22Rv1 (cell line): ENCODE data around the gene KIRREL3.

ENCODE experiments used
- H3K27ac ChIP-seq: fragments of 450-650 bp; 2 replicates; pipeline ENCODE4 v1.5.1; 2017
- ZFX ChIP-seq: fragments of 450-650 bp; IDR thresholded peaks from 2 replicates; pipeline ENCODE4 v1.6.1; 2017; ENCODE audit warnings: antibody characterized with exemption, borderline replicate concordance
- TF ChIP-seq, protein P1 (sequence below): fragments of 450-650 bp; IDR thresholded peaks from 2 replicates; pipeline ENCODE4 v1.5.1; 2017; ENCODE audit warnings: mild to moderate bottlenecking

KIRREL3 gene

DNA sequence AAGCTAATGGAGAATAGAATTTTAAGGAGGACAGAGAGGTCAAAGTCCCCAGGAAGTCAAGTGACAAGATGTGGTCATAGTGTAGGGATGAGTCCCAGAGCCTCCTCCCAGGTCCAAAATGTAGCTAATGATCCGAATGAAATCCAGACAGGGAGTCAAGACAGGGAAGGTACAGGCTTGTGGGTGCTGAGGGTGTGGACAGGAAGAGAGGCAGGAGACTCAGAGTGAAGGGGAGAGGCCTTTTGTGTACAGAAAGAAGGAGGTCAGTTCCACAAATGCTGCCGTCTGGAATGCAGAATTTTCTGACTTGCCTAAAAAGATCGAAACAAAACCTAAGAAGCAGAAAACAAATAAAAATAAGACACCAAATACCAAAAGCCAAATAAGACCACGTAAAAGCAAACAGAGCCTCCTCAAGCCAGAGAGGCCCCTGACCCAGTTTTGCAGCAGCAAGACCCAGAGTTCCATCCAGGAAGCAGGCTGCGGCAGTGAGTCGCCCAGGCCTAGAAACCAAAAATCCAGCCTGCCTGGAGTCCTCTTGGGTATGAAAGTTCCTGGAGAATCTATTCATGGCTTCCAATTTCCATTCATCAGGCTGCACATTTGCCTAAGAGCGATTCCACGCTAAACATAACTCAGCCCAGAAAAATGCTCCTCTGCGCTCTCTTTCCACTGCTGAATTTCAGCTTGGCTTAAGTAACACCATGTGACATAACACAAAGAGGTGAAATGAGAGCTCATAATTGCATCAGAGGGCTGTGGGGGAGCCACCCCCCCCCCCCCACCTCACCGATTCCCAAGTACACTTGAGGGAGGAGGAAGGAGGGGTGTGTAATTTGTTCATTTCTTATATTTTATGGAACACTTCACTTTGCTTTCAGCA is 71.2 kb downstream of the KIRREL3 start:
- no peak overlapping the region for H3K27ac ChIP-seq

DNA sequence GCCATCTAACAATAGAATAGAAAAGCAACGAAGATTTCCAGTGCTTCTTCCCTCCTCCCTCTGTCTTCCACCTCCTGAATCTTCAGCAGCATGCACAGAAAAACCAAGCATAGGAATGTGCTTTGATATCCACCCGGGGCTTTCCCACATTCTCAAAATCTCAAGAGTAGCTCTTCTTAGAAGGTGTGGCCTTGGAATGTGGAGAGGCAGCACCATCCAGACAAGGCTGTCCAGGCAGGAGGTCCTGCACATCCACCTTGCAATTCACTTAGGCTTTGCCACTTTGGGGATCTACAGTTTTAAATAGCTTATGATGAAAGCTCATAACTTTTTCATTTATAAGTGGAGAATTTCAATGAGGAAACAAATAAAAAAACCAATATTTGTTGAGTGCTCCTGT is 72.9 kb downstream of the KIRREL3 start:
- H3K27ac ChIP-seq, result no peak overlapping the region
- TF ChIP-seq, protein P1, sequence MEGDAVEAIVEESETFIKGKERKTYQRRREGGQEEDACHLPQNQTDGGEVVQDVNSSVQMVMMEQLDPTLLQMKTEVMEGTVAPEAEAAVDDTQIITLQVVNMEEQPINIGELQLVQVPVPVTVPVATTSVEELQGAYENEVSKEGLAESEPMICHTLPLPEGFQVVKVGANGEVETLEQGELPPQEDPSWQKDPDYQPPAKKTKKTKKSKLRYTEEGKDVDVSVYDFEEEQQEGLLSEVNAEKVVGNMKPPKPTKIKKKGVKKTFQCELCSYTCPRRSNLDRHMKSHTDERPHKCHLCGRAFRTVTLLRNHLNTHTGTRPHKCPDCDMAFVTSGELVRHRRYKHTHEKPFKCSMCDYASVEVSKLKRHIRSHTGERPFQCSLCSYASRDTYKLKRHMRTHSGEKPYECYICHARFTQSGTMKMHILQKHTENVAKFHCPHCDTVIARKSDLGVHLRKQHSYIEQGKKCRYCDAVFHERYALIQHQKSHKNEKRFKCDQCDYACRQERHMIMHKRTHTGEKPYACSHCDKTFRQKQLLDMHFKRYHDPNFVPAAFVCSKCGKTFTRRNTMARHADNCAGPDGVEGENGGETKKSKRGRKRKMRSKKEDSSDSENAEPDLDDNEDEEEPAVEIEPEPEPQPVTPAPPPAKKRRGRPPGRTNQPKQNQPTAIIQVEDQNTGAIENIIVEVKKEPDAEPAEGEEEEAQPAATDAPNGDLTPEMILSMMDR, result no peak
- TF ChIP-seq ZFX, result no peak

More for the DNA sequence above, 71.2 kb downstream of the KIRREL3 start:
- TF ChIP-seq, protein P1, result no peak
- TF ChIP-seq ZFX, result no peak

DNA sequence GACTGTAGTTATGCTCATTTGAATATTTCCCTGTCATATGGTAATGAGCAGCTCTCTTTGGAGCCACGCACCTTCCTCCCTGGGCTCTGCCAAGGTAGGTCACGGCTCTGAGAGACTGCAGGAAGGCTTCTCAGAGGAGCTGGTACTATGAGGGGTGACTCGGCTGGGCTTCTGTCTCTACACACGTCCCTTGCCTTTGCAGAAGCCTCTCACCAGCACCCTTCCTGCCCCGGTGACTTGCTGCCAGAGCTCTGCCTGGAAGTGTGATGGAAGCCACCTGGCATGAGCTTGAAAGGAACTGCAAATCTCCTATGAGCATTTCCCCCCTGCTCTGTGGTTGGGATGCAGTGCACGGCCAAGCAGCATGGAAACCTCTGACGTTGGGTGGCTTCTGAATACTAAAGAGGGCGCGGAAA is 74.2 kb downstream of the KIRREL3 start:
- H3K27ac ChIP-seq, result no peak overlapping the region
- no peak for TF ChIP-seq ZFX
- TF ChIP-seq, protein P1, result no peak

DNA sequence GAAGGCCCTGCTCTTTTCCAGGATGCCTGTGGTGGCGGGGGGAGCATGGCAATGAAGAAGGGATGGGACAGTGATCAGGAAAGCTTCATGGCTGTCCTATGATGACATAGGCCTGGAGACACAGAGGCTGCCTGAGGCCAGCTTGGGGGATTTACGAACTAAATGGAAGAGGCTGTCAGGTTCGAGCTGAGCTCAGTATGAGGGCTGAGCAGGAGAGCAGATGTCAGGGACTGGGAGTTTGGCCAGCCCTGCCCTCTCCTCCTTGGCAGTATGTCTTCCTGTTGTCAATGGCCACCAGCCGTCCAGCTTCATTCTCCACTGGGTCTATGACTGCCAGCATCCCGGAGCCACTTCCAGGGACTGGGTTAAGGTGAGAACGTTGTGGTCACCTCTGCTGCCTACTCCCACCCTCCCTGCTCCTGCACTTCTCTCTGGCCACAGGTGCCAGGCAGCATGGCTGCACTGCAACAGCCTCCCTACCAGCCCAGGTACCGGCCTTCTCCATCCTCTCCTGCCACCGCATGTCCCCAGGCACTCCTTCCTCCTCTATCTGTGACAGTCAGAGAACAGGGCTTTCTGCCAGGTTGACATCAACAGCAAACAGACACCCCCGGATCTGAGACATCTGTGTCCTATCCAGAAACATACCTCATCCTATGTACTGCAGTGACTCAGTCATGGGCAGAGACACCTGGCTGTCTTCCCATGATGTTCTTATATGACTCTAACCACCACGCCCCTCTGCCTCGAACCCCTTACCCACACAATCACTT is 75.1 kb downstream of the KIRREL3 start:
- TF ChIP-seq, protein P1, result no peak
- no peak for TF ChIP-seq ZFX
- H3K27ac ChIP-seq, result no peak overlapping the region

DNA sequence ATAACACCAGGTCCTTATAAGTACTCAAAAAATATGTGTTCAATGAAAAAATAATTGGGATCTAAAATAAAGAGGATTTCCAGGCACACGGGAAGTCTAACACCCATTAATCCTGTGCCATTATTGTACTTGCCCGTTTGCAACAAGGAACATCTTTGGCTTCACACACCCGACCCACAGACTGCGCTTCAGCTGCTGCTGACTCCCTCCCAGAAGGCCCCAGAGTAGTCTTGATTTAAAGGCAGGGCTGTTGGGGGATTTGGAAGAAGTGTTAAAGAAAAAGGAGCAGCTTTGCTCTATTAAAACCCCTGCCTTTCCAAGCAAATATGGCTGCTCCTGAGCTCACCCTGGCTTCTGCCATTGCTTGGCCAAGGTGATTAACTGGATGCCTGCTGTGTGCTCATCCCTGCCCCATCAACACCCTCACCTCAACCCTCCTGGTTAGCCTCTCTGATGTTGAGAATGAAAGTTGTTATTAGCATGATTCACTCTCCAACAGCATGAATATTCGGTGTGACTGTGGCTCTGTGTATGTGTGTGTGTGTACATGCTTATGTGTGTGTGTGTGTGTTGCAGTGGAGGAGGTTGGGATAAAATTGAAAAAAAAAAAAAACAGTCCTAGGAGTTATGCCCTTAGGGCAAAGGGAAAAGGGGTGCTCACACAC is 76.1 kb downstream of the KIRREL3 start:
- TF ChIP-seq, protein P1, result no peak
- no peak for TF ChIP-seq ZFX
- H3K27ac ChIP-seq, result no peak overlapping the region

DNA sequence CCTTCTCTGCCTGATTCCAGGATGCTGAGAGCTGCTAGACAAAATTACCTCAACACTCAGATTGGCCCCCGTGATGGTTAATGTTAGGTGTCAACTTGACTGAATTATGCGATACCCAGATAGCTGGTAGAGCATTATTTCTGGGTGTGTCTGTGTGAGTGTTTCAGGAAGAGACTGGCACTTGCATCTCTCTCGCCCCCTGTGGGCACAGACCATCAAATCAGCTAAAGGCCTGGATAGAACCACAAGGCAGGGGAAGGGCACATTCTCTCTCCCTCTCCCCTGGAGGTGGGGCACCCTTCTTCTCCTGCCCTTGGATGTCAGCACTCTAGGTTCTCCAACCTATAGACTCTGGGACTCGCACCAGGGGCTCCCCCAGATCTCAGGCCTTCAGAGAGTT is 79.7 kb downstream of the KIRREL3 start:
- H3K27ac ChIP-seq, result no peak overlapping the region
- no peak for TF ChIP-seq ZFX
- TF ChIP-seq, protein P1, result no peak
